HG03159 (cell line): ENCODE data around the gene HIVEP1.
A peak's percentile ranks its signal among the peaks of the same experiment; 100 is the strongest.

Source experiments
- ATAC-seq: cut with Tn5 transposase; IDR thresholded peaks from one replicate; pipeline ENCODE4 v1.9.1; 2021; ENCODE audit warnings: mild to moderate bottlenecking, moderate library complexity; ENCODE audit not compliant: unreplicated experiment

The HIVEP1 gene

DNA sequence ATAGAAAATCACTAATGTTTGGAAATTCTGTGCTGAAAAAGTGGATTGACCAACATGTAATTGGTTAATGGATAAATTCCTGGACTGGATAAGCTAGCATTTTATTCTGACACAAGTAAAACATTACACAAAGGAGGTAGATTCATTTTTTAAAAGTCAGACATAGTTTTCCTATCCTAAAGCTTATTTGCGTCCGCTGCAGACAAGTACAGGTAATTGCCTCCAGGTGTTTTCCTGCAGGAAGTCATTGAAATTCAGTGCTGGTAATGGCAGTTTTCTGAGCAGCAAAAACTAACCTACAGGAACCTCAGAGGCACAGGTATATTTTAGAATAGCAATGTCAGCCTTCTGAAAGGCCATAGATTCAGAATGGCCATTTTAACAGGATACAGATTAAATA is 20.0 kb upstream of the HIVEP1 start:
- ATAC-seq, result no peak

DNA sequence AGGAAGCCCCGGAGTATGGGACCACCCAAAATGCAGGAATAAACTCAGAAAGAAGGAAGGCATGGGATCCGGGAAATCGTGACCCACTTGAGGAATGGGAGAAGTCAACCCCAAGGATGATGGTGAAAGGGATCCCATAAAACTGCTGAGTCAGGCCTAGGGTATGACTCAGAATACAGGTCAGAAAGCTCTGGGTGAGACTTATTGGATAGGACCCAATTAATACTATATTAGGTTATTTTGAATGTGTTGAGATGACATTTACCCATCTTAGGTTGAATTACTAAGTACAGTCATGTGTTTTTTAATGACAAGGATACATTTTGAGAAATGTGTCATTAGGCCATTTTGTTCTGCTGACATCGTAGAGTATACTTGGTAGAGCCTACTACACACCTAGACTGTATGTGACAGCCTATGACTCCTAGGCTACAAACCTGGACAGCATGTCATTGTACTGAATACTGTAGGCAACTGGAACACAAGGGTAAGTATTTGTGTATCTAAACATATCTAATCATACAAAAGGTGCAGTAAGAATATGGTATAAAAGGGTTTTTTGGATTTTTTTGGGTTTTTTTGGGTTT is 17.1 kb upstream of the HIVEP1 start:
- no peak for ATAC-seq

DNA sequence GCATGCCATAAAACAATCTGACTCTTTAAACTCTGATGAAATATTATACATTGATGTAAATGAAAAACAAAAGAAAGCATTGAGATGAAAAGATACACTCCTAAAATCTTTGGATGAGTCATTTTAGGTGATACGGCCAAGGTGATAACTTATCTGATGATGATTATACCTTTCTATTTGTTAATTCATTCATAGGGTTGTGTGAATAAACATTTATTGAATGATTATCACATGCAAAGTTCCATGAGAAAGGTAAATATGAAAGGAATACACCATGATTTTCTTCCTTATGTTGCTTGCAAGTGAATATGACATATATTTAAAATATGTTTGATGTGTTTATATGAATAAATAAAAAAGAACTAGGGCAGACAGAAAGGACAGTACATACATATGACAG is 15.4 kb upstream of the HIVEP1 start:
- no peak for ATAC-seq

DNA sequence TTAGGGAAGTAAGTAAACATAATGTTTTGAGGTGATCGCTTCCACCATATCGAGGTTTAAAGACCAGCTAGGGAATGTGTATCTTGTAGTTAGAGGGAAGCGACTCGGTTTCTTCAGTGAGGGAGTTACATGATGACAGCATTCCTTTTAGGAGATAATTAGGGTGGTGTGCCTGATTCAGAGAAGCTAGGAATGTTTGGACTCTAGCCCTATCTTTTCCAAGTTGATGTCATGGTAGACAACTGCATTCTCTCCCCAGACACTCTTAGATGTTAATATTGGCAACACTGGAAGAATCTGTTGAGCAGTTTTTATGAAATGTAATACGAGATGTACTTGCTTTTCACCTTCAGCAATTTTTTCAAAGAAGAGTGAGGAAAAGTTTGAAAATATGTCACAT is 12.9 kb upstream of the HIVEP1 start:
- ATAC-seq, result no peak

DNA sequence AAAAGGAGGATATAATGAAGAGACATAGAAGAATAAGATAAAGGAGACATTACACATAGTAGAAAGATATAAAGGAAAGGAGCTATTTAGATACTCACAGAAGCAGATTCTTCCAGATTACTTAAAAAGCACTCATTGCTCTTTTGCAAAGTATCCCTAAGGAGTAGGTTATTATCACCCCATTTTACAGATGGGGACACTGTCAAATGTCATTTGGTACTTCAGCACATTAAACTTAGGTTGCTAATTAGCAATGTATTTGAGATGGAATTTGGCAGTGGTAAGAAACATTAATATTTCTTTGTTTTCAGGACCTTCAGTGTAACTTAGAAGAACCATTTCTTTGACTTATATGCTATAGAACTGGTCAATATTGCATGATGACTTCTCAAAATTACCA is 11.9 kb upstream of the HIVEP1 start:
- no peak for ATAC-seq

DNA sequence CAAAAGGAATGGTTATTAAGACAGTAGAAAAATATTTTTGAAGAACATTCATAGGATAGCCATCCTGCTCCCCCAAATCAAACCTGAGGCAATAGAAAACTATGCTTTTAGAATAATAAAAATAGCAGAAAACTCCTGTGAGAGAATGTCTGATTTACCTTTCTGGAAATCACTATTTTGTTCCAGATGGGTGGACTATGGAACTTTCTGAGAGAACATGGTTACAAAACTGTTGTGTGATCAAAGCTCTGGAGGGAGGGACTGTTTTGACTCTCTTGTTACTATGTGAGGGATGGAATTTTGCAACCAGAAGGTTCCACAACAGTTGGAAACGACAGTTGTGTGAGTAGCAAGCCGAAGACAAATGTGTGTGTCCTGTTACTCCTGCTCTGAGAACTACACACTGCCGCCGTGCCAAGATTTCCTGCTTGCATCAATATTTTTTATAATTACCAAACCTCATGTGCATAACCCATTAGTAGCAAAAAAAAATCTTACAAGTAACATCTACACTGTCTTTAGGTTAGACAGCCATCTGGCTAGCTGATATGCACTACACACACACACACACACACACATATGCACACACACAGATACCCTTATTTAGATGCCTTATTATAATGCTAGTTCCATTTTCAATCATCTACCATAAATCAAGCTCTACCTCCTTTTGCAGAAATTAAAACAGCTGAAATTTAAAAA is 11.0 kb upstream of the HIVEP1 start:
- ATAC-seq, result no peak

DNA sequence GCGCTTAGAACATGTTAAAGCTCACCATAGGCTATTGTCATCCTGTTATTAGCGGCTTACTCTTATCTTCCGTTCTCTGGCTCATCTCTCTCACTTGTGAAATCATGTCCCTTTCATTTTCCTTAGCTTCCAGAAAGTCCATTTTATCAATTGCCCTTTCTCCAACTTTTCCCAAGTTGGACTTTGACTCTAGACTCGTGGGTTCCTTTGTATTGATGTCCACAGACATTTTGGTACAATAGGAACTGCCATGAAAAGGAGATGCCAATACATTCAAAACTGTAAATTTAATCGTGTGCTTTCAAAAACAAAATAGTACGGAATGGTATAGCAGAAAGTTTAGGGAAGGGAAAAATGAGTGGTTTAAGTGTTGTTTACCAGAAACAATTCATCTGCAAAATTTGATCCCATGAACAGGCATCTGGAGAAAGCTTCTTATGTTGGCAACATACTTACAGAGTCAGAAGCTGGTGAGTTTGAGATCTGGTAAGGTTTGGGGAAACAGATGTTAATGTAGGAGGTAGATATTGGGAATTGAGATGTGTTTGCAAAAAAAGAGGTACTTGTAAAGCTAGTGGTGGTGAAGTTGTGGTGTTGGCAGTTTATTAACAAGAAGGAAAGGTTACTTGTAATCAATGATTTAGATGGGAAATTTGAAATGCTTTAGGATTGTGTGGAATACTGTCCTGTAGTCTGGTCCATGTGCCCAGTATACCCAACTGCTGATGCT is 10.2 kb upstream of the HIVEP1 start:
- no peak for ATAC-seq

DNA sequence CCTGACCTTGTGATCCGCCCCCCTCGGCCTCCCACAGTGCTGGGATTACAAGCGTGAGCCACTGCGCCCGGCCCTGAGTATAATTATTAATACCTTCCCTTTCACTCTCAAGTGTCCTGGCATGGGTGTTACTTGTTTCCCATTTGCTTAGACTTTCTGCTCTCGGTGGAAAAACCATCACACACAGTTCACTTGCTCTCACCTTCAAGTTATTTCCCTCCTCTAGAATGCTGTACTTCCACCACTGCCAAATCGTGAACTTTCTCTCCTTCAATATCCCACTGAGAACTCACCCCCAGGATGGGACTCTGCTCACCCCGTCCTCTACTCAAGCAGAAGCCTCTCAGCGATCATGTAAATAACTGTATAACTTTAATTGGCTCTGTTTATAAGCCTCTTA is 4.6 kb upstream of the HIVEP1 start:
- no peak for ATAC-seq

DNA sequence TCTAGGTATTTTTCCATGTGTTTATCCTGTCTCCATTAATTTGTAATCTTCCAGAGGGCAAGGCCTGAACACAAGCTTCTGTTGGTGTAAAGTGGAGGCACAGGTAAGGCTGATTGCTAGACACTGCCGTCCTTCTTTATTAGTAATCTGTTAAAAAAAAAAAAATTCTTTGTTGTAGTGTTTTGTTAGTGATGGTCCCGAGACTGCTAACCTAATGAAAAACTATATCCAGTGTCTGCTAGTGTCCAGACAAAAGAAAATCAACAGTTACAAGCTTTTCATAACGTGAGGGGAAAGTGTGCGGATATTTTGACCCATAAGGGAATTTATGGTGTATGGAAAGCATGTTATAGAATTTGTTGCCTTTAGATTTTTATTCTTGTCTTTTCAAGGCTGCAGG is 4.2 kb upstream of the HIVEP1 start:
- no peak for ATAC-seq

DNA sequence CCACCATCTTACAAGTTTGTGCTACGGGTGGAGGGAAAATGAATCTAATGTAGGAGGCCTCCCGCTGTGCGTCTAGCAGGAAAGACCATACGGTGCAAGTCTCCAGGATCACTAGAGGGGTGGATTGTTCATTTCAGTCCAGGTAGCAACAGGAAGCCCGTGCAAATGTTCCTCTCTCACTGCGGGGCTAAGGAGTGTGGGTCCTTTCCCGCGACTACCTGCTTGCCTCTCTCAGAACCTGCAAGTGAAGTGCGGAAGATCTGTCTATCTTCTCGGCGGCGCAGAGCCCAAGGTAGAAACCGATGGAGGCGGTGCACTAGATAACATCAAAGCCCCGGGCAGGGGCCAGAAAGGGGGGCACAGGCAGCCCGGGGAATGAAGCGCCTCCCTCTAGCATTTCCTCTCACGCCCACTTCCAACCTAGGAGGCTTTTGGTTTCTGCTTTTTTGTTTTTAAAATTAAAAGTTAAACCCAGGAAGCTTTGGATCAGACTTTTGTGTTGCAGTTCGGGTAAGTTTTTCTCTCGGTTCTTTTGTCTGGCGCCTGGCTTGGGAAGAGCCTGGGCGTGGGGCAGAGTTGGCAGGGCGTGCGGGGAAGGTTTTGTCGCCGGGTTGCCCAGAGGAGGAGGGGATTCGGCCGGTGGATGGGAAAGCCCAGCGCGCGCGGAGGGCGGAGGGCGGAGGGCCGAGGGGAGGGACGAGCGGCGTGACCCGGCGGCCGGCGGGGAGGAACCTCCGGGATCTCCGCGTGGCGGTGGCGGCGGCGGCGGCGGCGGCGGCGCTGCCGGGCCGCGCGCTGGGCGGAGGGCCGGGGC is 3.5 kb upstream of the HIVEP1 start:
- ATAC-seq, result peak; percentile 37

DNA sequence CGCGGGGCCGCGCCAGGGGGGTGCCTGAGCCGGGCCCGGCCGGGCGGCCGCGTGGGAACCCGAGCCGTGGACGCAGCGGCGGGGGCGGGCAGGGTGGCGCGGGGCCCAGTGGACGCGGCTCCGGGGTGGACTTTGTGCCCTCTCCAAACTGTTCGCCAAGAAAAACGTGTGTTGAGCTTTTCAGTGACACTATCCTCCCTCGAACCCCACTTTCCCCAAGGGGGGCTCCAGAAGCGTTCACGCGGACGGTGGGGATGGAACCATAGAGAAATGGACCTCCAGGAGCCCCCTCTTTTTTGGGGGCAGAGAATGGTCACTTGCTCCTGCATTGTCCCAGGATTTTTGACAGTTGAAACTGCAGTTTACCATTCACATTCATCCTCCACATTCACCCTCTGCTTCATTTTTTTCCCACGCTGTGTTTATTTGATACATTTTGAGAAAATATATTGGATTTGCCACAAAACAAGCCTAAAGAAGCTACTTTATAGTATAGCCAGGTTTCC is 2.9 kb upstream of the HIVEP1 start:
- ATAC-seq, result no peak

DNA sequence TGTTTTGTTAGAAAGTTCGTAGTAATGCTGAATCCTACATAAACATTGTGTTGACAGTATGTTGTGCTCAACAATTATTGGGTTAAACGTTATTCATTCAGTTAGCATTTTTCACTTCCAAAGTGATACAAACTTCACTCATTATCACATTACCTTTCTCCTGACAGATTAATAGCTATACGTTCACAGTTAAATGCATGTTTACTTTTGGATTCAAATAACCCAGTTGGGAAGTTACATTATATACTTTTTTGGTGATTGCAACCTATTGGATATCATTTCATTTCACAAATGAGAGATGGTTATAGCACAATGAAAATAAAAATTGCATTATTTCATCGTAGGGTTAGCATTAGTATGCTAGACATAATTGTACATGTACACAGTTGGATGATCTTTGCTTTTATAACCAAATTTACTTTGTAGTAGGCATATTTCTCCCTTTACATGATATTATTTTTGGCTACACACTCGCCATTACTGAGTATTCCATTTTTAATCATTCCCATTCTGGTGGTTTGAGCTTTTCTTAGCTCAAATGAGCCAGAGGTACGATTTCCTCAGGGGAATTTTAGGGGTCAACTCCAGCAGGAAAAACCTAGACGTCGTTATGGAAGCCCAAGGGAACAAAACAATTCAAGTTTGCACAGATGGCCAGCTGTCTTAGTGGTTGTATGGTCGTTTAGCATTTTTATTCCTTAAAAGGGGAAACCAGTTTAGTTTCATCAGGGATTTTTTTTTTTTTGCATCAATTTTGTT is 2.1 kb upstream of the HIVEP1 start:
- ATAC-seq, result no peak

DNA sequence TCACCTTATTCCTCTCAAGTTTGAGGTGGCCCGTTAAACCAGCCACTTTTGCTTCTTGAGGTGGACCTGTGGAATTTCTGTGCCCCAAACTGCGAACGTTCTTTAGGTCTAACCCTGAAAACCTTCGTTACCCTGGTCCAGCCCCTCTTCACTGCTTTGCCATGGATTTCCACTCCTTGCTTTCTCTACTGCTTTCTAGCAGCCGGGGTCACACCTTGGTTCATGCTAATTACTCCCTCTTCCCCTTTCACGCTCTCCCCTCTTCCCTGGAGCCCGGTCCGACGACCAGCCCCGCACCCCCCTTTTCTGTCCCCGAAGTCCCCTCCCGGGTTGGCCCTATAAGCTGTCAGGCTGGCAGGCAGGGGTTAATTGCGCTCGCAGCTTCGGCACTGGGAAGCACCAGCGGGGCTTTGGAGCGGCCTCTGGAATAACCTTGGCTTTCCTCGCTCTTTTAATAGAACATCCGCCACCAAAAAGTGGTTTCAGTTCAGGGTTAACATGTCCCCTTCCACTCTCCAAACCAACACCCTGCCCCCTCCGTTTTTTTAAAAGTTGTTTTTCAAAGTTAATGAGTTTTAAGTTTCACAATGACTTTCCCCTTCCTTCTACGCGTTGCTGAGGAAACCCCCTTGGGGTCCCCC is 1.4 kb upstream of the HIVEP1 start:
- peak; percentile 42 for ATAC-seq

DNA sequence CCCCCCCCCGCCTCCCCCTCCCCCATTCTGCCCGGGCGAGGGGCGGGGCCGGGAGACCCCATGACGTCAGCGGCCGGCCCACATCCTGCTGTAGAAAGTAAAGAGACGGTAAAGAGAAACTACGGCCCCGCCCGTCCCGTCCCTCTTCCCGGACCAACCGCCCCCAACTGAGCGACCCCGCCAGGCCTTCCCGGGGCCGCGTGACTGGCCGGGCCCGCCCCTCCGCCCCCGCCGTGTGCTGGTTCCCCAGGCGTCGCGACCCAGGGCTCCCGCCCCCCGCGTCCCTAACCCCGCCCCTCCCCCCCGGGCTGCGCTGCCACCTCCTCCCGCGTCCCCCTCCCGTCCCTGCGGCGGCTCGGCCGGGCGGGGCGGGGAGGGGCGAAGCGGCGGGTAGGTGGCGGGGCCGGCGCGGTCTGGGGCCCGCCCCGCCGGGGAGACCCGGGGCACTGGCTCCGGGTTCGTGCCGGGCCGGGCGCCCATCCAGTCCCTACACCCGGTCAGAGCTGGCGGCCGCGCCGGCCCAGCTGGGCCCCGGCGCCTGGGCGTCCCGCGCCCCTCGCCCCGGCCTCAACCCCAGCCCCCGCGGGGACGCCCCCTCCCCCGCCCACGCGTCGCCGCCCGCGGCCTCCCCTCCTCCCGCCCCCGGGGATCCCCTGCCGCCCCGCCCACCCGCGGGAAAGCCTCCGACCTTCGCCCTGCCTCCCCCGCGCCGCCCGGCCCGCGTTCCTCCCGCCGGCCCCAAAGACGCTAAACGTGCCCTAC is 655 bp upstream of the HIVEP1 start:
- peak; percentile 61 for ATAC-seq

DNA sequence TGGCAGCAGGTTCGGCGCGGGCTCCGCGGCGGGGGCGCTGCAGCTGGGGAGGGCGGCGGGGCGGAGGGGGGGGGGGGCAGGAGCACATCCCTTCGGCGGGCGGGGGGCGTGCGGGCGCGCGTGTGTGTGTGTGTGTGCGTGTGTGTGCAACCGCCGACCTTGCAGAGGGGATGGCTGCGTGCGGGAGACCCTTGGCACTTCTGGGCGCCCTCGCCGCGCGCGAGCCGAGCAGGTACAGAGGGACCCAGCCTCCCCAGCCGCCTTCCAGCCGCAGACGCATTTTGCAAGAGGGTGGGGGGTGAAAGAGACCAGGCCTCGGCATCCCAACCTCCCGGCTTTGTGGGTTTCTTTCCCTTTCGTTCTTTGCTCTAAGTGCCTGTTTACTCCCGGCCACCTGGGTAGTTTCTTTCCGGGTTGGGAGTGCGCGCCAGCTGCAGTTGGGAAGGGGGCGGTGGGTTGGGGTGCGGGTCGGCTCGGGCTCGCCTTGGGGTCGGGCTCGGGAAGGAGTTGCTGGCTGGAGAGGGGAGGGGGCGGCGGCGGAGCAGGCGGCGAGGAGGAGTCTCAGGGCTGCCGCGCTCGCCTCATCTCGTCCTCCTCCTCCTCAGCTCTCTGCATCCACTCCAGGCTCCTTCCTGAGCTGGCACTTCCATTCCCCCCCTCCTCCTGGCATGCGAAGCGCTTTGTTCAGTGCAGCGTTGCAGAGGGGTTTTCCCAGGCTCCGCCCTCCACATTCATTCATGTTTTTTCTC is 620 bp downstream of the HIVEP1 start:
- no peak for ATAC-seq

DNA sequence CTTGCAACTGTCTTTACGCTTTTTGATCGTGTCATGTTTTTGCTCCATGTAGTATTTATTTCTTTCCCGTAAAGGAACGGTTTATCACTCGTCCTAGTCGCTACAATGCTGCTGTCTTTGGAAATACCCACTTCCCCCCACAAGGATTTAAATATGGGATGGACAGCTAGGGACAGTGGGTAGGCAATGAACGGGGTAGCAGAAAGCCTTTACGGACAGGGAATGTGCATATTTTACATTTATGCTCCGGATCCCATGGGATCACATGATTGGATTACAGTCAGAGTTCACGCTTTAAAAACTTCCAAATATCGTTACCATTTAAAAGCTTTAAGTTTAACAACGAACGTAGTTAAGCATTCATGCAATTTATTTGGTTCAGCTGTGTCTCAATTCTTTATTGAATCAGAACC is 1.2 kb downstream of the HIVEP1 start:
- ATAC-seq, result no peak

DNA sequence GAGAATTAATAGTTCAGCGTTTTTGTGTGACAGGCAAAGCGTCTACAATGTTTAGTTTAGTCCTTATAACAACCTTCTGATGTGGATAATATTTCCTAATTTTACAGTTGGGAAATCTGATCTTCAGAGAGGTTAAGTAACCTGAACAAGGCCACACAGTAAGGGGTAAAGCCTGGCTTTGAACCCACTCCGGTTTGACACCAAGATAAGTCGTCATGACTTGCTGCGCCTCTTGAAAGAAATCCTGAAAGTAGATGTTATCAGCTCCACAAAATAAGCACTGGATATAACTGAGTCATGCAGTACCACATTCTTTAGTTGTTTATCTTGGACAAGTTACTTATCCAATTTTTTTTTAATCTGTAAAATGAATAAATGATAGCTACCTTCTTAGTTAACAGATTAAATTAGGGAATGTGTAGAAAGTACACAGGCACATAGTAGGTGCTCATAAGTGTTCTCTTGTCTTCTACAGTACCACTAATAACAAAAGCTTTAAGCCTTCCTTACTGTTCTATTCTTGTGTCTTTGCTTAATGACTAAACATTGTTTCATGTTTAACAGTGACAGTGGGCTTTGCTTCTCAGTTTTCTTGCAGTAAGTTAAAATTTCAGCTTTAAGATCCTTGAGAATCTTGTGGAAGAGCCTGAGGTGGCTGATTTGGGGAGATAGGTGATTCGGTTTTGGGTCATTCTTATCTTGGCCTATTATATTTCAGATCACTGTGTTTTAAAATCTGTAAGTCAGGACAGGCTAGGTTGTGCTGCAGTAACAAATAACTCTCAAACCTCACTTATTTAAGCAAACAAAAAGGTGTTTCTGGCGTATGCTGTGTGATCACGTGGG is 2.1 kb downstream of the HIVEP1 start:
- no peak for ATAC-seq

DNA sequence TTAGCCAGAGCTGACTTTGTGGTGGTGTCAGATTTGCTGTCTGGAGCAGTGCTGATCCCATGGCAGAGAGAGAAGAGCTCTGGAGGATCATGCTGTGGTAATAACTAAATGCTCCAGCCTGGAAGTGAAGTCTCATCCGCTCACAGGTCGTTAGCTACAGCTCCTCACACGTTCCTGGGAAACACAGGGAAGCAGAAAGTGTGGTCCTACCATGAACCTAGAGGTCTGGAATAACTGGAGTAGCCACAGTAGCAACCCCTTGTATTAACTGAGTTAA is 2.7 kb downstream of the HIVEP1 start:
- ATAC-seq, result no peak
